ENCODE measurements around the gene CNTNAP2.

DNA sequence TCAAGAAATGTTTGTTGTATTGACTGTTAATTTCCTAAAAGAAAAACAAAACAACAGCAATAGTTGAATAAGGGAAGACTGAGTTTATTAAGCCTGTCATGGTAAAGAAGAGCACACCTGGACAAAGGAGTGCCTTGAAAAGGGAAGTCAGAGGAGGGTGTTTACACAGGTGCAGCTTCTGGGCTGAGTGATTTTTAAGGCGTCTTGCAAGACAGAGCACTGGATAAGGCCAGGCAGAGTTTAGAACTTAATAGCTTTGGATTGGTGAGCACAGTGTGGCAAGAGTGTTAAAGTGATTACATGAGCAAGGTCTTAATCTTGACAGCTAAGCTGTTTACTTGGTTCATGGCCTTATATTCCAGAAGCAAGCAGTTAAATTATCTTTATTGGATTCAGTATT is 423.2 kb downstream of the CNTNAP2 start:
- TF ChIP-seq, protein P1, sequence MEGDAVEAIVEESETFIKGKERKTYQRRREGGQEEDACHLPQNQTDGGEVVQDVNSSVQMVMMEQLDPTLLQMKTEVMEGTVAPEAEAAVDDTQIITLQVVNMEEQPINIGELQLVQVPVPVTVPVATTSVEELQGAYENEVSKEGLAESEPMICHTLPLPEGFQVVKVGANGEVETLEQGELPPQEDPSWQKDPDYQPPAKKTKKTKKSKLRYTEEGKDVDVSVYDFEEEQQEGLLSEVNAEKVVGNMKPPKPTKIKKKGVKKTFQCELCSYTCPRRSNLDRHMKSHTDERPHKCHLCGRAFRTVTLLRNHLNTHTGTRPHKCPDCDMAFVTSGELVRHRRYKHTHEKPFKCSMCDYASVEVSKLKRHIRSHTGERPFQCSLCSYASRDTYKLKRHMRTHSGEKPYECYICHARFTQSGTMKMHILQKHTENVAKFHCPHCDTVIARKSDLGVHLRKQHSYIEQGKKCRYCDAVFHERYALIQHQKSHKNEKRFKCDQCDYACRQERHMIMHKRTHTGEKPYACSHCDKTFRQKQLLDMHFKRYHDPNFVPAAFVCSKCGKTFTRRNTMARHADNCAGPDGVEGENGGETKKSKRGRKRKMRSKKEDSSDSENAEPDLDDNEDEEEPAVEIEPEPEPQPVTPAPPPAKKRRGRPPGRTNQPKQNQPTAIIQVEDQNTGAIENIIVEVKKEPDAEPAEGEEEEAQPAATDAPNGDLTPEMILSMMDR (IDR thresholded peaks at IDR 0.05), result no peak
- TF ChIP-seq EP300 (IDR thresholded peaks at IDR 0.05), result no peak
